ENCODE results near the gene DLX3. TPM values are rescaled to one million over a fixed set of nuclear protein-coding genes. Genes with fewer than 3 reads are reported as not detected.

DLX3 gene
- polyA plus RNA-seq, 1 donor from 2014 or later: not detected

- Histone ChIP-seq H4K20me1 (ENCODE audit: insufficient read depth) (no peaks in the 10 kb centered on the region), H3K36me3 (ENCODE audit: insufficient read depth, low read length) (no peaks in the 10 kb centered on the region), H3K4me3 (ENCODE audit: low read length) (no peak overlapping the region), H3K9me2 (ENCODE audit: insufficient read depth, low read length) (no peaks in the 10 kb centered on the region), H3K9me3 (ENCODE audit: low read length) (no peaks in the 10 kb centered on the region), H3K79me2 (replicated peaks; ENCODE audit: insufficient read depth, low read length) (no peaks in the 10 kb centered on the region), H3K9ac (ENCODE audit: low read length) (no peak overlapping the region), H3F3A (ENCODE audit: insufficient read depth, low read length, poor library complexity, severe bottlenecking) (no peaks in the 10 kb centered on the region), H3K27ac (ENCODE audit: low read length) (no peak overlapping the region), H2AFZ (ENCODE audit: low read depth, low read length) (no peak overlapping the region), H3K27me3 (ENCODE audit: insufficient read depth, low read depth, low read length) (peaks cover 8% of the 10 kb centered on the region), H3K4me2 (ENCODE audit: low read length) (no peak overlapping the region)
- no peak for TF ChIP-seq EP300 (conservative IDR thresholded peaks at IDR 0.05; ENCODE audit: poor library complexity, severe bottlenecking)
- TF ChIP-seq POLR2AphosphoS5 (IDR thresholded peaks at IDR 0.05): no peak
- no peak for TF ChIP-seq CTCF (IDR thresholded peaks at IDR 0.05; ENCODE audit: poor library complexity, severe bottlenecking)
- no peak for TF ChIP-seq TAF1 (IDR thresholded peaks at IDR 0.05; ENCODE audit: low read depth)
- no peak for TF ChIP-seq MXI1 (conservative IDR thresholded peaks at IDR 0.05; ENCODE audit: poor library complexity, severe bottlenecking)
- no peak for TF ChIP-seq SMC3 (conservative IDR thresholded peaks at IDR 0.05; ENCODE audit: poor library complexity)
These were observed 14.3 kb downstream of the DLX3 start for GRCh38 chr17:49980703-49981197.

GRCh38 chr17:49979748-49980479, 15.1 kb downstream of the DLX3 start:
- Histone ChIP-seq H3K27me3 (ENCODE audit: insufficient read depth, low read depth, low read length) (peaks cover 12% of the 10 kb centered on the region), H3K27ac (ENCODE audit: low read length) (no peak overlapping the region)

More at GRCh38 chr17:49979748-49980479, 15.1 kb downstream of the DLX3 start:
- H2AFZ ChIP-seq (ENCODE audit: low read depth, low read length): no peak overlapping the region
- H3K79me2 ChIP-seq (replicated peaks; ENCODE audit: insufficient read depth, low read length): no peaks in the 10 kb centered on the region
- no peaks in the 10 kb centered on the region for H4K20me1 ChIP-seq (ENCODE audit: insufficient read depth)
- TF ChIP-seq POLR2AphosphoS5 (IDR thresholded peaks at IDR 0.05) (no peak), CTCF (IDR thresholded peaks at IDR 0.05; ENCODE audit: poor library complexity, severe bottlenecking) (no peak), RAD21 (conservative IDR thresholded peaks at IDR 0.05) (no peak), EP300 (conservative IDR thresholded peaks at IDR 0.05; ENCODE audit: poor library complexity, severe bottlenecking) (no peak), EZH2 (IDR thresholded peaks at IDR 0.05; ENCODE audit: borderline replicate concordance, insufficient read depth, low read length, poor library complexity, severe bottlenecking) (no peak), REST (IDR thresholded peaks at IDR 0.05; ENCODE audit: borderline replicate concordance) (no peak), TAF1 (IDR thresholded peaks at IDR 0.05; ENCODE audit: low read depth) (no peak)
- no peak overlapping the region for H3K4me2 ChIP-seq (ENCODE audit: low read length)
- no peaks in the 10 kb centered on the region for H3K36me3 ChIP-seq (ENCODE audit: insufficient read depth, low read length)
- H3K9me2 ChIP-seq (ENCODE audit: insufficient read depth, low read length): no peaks in the 10 kb centered on the region
- no peaks in the 10 kb centered on the region for H3F3A ChIP-seq (ENCODE audit: insufficient read depth, low read length, poor library complexity, severe bottlenecking)
- no peak overlapping the region for H3K4me3 ChIP-seq (ENCODE audit: low read length)
- no peaks in the 10 kb centered on the region for H3K9me3 ChIP-seq (ENCODE audit: low read length)
- H3K9ac ChIP-seq (ENCODE audit: low read length): no peak overlapping the region

Data from neural cell (in vitro differentiated cells).